BE2C (cell line): ENCODE data around the gene BCS1L.

Source experiments
- DNase-seq: peaks from one replicate; pipeline ENCODE4 v3.0.0-alpha.2; 2020
- H3K27me3 ChIP-seq: fragments of 250-450 bp; sonication (Bioruptor Pico); 2 replicates; pipeline ENCODE4 v1.5.1; 2020; ENCODE audit warnings: mild to moderate bottlenecking
- H3K36me3 ChIP-seq: fragments of 250-450 bp; sonication (Bioruptor Pico); 2 replicates; pipeline ENCODE4 v1.5.1; 2020; ENCODE audit warnings: mild to moderate bottlenecking
- H3K4me1 ChIP-seq: fragments of 250-450 bp; sonication (Bioruptor Pico); 2 replicates; pipeline ENCODE4 v1.5.1; 2020
- H3K4me3 ChIP-seq: 2 replicates; pipeline ENCODE4 v1.5.1; 2011; ENCODE audit warnings: low read depth, low read length
- H3K9me3 ChIP-seq: fragments of 250-450 bp; sonication (Bioruptor Pico); 2 replicates; pipeline ENCODE4 v1.5.1; 2020
- CTCF ChIP-seq: IDR thresholded peaks from 2 replicates; pipeline ENCODE4 v1.5.1; 2012; ENCODE audit warnings: mild to moderate bottlenecking, low read depth, low read length

Gene BCS1L

GRCh38 chr2:218642121-218642656 is 17.3 kb upstream of the BCS1L start:
- no peaks in the 10 kb centered on the region for H3K4me1 ChIP-seq
- peaks cover 75% of the 10 kb centered on the region for H3K36me3 ChIP-seq
- DNase-seq, result no peak
- H3K4me3 ChIP-seq, result no peak overlapping the region
- H3K9me3 ChIP-seq, result no peaks in the 10 kb centered on the region
- no peak for TF ChIP-seq CTCF
- H3K27me3 ChIP-seq, result no peaks in the 10 kb centered on the region

- Histone ChIP-seq H3K9me3 (no peaks in the 10 kb centered on the region), H3K27me3 (no peaks in the 10 kb centered on the region), H3K36me3 (peaks cover 74% of the 10 kb centered on the region), H3K4me3 (no peak overlapping the region), H3K4me1 (no peaks in the 10 kb centered on the region)
- TF ChIP-seq CTCF, result no peak
- DNase-seq, result no peak
Observed at GRCh38 chr2:218642786-218643185, 16.7 kb upstream of the BCS1L start.

GRCh38 chr2:218643751-218644310 is 15.7 kb upstream of the BCS1L start:
- TF ChIP-seq CTCF, result no peak
- peaks cover 74% of the 10 kb centered on the region for H3K36me3 ChIP-seq
- no peak overlapping the region for H3K4me3 ChIP-seq
- no peaks in the 10 kb centered on the region for H3K27me3 ChIP-seq
- H3K9me3 ChIP-seq, result no peaks in the 10 kb centered on the region
- H3K4me1 ChIP-seq, result no peaks in the 10 kb centered on the region
- no peak for DNase-seq

- TF ChIP-seq CTCF, result no peak
- no peaks in the 10 kb centered on the region for H3K9me3 ChIP-seq
- no peak overlapping the region for H3K4me3 ChIP-seq
- H3K4me1 ChIP-seq, result no peaks in the 10 kb centered on the region
- no peak for DNase-seq
- H3K27me3 ChIP-seq, result no peaks in the 10 kb centered on the region
- H3K36me3 ChIP-seq, result peaks cover 75% of the 10 kb centered on the region
Observed at GRCh38 chr2:218644721-218645120, 14.8 kb upstream of the BCS1L start.

- Histone ChIP-seq H3K4me1 (no peaks in the 10 kb centered on the region), H3K9me3 (no peaks in the 10 kb centered on the region), H3K4me3 (no peak overlapping the region), H3K27me3 (no peaks in the 10 kb centered on the region), H3K36me3 (peaks cover 77% of the 10 kb centered on the region)
- no peak for TF ChIP-seq CTCF
- DNase-seq, result no peak
Observed at GRCh38 chr2:218645126-218645525, 14.4 kb upstream of the BCS1L start.

- Histone ChIP-seq H3K36me3 (peaks cover 82% of the 10 kb centered on the region), H3K4me3 (no peak overlapping the region), H3K4me1 (no peaks in the 10 kb centered on the region), H3K27me3 (no peaks in the 10 kb centered on the region), H3K9me3 (no peaks in the 10 kb centered on the region)
- DNase-seq, result peak; percentile 68
- TF ChIP-seq CTCF, result peak; percentile 97
Observed at GRCh38 chr2:218648088-218648786, 11.2 kb upstream of the BCS1L start.
